RPMI7951 (cell line): ENCODE data around the gene ZNF750. TPM values are rescaled to one million over a fixed set of nuclear protein-coding genes. Genes with fewer than 3 reads are reported as not detected.
"Not testable (repeated sequence)": the region's sequence is repeated elsewhere in the genome, so short reads cannot be mapped to it uniquely, and the experiment has no call there.

Experiments used
- DNase-seq: peaks from one replicate; pipeline ENCODE4 v3.0.0-alpha.2; 2012; ENCODE audit warnings: low read depth
- total RNA-seq: library from RNA; depleted of rRNA; stranded (reverse); fragments of >200 nt; shearing (Covaris generic); gene quantifications from 2 replicates; pipeline ENCODE4 v1.2.3, GENCODE V29; 2014; rRNA removed

The ZNF750 gene
- total RNA-seq, 1 experiment from 2014 or later: not detected

DNA sequence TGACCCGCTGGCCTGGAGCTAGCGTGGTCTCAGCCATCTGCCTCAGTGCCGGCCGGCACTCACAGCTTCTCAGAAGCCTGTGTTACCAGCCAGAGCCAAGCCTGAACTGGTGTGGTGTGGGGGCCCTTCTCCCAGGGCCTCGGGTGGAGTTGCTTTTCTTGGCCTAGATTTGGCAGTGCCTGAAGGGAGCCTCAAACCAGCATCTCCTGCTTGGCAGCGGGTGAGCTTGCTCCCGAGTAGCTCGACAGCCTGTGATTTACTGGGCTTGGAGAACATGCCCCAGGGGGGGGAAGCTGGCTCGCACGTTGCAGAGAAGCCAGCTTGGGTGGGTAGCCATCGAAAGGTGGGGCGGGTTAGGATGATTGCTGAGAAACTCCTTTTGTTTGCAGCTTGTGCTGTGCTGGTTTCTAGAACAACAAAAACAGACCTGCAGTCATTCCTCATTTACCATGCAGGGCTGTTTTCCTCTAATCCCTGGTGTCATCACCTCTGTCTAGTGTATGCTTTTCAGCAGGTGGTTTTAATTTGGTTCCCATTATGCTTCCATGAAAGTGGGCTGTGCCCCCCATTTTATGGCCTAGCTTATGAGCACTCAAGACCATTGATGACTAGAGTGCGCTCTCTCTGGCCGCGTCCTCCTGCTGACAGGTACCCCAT lies 45.7 kb downstream of the ZNF750 start:
- DNase-seq: no peak

- peak; percentile 76 for DNase-seq
Observed at GRCh38 chr17:82791532-82791931, 48.3 kb downstream of the ZNF750 start.

DNA sequence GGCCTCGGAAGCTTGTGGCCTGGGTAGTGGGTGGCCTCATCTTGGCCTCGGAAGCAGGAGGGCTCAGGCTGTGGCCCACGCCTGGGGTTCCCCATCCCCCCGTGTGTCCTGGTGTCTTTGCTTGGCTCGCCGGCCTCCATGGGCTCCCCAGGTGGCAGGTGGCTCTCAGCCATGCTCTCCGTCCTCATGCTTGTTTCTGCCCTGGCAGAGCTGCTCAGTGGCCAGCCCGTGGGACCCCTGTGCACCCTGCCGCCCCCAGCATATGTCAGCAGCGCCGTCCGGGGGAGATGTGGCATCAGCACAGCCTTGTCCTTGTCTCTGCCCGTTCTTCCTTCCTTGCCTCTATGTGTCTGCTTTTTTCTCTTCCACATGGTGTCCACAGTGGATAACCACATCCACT lies 49.4 kb downstream of the ZNF750 start:
- no peak for DNase-seq

GRCh38 chr17:82789806-82790205 lies 50.0 kb downstream of the ZNF750 start:
- DNase-seq: no peak

DNA sequence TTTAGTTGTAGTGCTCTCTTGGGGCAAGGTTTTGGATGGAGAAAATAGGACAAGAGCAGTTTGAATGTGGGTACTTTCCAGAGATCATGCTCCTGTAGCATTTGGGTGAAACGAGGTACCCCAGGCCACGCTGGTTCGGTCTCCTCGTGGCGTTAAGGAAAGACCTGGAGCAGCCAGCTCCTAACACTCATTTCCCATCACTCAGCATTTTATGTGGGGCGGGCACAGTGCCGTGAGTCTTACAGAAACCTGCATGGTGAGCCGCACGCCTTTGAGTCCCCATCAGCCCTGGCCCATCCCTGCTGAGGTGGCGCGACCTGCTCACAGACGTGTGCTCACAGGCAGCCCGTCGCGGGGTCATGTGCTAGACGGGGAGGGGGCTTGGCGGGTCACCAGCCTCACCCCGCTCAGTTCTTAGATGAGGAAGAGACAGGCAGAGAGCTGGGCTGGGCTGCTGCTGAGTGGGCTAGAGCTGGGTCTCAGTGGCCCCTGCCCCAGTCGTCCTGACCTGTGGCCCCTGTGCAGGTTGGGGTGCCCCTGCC lies 50.7 kb downstream of the ZNF750 start:
- DNase-seq: no peak

DNA sequence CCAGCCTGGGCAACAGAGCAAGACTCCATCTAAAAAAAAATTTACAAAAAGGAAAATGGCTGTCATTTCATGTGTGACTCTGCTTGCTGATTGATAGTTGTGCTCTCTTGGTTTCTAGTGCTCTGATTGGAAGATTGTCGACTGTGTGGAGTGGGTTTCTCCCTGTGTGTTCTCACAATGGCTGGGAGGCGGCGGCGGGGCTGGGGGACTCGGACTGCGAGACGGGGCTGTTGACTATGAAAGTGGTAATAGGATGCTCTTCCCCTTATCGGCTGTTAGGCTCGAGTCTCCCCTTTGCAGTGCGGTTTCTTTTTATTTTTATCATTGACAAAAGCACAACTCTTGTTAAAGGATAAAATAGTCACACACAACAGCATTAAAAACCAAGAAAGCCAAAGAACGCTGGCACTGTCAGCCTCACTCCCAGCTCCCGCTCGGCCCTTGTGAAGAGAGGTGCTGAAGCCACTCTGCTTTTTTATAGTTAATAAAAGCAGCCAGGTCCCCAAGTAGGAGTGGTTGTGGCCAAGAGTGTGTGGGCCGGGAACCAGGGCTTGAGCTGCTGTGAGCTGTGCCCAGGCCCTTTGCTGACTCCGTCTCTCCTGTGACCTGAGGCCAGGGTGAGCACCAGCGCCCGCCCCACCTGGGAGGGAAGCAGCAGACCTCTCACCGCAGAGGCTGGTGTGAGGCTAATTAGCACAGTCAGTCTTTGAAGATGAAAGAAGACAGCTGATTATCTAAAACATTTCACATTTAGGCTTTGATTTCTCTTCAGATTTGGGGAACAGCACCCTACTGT lies 51.4 kb downstream of the ZNF750 start:
- no peak for DNase-seq

GRCh38 chr17:82787081-82787848 lies 52.6 kb downstream of the ZNF750 start:
- no peak for DNase-seq

GRCh38 chr17:82786427-82786826 lies 53.4 kb downstream of the ZNF750 start:
- no peak for DNase-seq

DNA sequence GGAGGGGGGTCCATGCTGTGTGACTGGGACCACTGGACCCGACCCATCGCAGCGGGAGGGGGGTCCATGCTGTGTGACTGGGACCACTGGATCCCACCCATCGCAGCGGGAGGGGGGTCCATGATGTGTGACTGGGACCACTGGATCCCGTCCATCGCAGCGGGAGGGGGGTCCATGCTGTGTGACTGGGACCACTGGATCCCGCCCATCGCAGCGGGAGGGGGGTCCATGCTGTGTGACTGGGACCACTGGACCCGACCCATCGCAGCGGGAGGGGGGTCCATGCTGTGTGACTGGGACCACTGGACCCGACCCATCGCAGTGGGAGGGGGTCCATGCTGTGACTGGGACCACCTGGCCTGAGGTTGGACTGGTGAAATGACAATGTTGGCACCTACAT lies 54.2 kb downstream of the ZNF750 start:
- DNase-seq: not testable (repeated sequence)

DNA sequence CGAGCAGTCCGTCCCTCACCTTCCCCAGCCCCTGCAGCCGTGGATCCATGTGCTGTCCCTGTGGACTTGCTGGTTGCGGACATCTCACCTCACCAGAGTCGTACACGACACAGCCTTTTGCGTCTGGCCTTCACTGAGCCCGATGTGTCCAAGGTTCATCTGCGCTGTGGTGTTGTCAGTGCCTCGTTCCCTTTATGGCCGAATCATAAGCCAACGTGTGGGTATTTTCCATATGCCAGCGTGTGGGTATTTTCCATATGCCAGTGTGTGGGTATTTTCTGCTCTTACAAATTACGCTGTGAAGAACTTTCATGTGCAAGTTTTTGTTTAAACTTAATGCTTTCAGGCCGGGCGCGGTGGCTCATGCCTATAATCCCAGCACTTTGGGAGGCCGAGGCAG lies 56.3 kb downstream of the ZNF750 start:
- no peak for DNase-seq

DNA sequence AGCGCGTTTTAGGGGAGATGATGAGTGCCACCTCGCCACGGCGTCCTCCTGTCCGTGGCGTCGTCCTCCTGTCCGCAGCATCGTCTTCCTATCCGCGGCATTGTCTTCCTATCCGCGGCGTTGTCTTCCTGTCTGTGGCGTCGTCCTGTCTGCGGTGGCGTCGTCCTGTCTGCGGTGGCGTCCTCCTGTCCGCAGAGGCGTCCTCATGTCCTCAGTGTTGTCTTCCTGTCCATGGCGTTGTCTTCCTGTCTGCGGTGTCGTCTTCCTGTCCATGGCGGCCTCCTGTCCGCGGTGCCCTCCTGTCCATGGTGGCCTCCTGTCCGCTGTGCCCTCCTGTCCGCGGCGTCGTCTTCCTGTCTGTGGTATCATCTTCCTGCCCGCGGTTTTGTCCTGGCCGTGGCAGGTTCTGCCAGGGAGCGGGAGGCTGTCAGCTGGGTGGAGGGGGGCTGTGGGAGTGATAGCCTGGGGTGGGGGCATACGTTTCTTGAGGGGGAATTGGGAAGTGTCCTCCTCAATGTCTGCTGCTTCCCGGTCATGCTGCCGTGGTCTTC lies 57.1 kb downstream of the ZNF750 start:
- no peak for DNase-seq

DNA sequence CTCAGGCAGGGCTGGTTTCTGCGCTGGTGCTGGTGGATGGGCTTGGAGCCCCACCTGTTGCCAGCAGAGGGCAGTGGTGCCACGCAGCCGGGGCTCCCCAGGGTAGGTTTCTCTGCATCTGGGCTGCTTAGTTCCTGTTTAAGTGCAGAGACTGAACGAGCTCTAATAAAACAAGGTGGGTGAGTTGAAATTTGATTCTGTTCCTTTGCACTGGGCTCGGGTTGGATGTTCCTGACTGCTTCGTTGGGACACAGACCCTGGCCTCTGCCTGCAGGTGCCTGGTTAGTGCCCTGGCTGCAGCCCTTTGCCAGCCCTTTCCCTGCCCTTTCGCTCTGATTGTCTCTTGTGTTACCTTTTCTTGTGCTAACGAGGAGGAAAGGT lies 57.9 kb downstream of the ZNF750 start:
- peak; percentile 60 for DNase-seq

DNA sequence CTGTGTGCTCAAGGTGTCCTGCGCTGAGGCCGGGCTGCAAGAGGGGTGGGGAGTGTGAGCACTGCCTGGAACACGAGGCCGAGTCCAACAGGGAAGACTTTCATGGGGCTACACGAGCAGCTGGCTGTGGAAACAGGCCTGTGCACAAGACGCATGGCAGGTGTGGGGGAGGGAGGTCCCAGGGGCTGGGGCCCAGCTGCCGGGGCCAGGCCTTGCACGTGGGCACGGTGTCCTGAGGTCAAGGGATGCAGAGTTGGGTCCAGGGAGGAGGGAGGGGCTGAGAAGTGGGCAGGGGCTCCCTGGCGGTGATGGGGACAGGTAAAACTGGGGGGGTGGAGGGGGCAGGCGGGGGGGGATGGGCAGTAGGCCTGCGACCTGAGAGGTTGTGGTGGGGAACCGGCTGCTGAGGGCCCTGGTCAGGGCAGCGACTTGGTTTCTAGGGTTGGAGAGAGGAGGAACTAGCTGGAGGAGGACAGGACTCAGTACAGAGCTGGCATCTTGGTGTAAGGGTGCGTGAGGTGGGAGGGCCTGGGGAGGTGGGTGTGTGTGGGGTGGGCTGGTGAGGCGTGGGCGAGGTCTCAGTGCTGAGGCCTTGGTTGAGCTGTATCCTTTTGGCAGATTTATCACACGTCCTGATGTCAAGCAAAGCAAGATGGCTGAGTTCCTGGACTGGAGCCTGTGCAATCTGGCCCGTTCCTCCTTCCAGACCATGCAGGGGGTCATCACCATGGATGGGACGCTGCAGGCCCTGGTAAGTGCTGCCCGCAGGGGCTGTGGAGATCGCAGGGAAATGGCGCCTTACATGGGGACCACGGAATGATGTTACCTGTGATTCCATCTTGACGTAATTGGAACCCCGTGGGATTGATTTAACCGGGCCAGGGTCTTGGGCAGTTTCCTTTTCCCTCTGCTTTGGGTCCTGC lies 58.6 kb downstream of the ZNF750 start:
- DNase-seq: no peak

- no peak for DNase-seq
Observed at GRCh38 chr17:82780195-82780594, 59.6 kb downstream of the ZNF750 start.

DNA sequence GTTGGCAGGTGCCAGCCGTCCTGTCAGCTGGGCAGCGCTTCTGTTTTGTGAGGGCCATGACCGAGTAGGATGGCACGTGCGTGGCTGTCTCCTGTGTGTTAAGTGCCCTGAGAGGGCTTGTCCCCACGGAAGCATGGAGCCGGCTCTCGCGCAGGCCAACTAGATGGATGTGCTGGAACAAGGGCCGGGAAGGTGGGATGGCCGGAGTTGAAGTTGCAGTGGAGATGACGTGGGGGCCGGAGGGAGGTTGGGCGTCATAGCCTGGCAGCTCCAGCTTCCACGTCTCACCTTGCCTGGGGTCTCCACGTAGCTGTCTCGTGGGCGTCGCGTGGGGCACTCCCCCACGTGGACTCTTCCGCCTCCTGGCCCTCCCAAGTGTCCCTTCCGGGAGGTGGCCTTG lies 60.3 kb downstream of the ZNF750 start:
- DNase-seq: no peak

Other genes with a start within 250 kb of the ZNF750 start
- 59.1 and 62.5 TPM in 2 replicates for gene WDR45B, start 191.6 kb downstream of the ZNF750 start, total RNA-seq
- 3.2 and 7.3 TPM in 2 replicates for gene RAB40B, start 141.3 kb downstream of the ZNF750 start, total RNA-seq
- gene FN3KRP, start 123.3 kb downstream of the ZNF750 start, total RNA-seq: 21.5 and 22.0 TPM in 2 replicates
- gene FN3K, start 104.4 kb downstream of the ZNF750 start, total RNA-seq: 0.68 TPM in 1 of 2 replicates, not detected in the other
- gene TBCD, start 88.0 kb downstream of the ZNF750 start, total RNA-seq: 15.8 and 18.4 TPM in 2 replicates
- gene METRNL, start 239.6 kb upstream of the ZNF750 start, total RNA-seq: 31.4 and 42.4 TPM in 2 replicates